Lung (tissue), 12 donors: ENCODE measurements around the gene TMEM108. TPM values are rescaled to one million over a fixed set of nuclear protein-coding genes. Genes with fewer than 3 reads are reported as not detected.

Experiments
- ATAC-seq: fragments of 200-7000 bp; cut with Tn5 transposase; one replicate; pipeline ENCODE4 v1.9.1; 2020; ENCODE audit warnings: moderate number of reproducible peaks; ENCODE audit not compliant: insufficient read depth, low FRiP score
- DNase-seq, 3 donors: peaks; one replicate each; pipeline ENCODE4 v3.0.0-alpha.2; 2013 to 2017
- H3K27ac ChIP-seq, 2 donors: one replicate each; pipeline ENCODE4 v1.5.1; 2013; ENCODE audit warnings: mild to moderate bottlenecking in 2 of 2, moderate library complexity in 2 of 2, control low read depth in 1 of 2, inconsistent platforms in 1 of 2, low read depth in 1 of 2, low read length in 1 of 2
- H3K27me3 ChIP-seq, 3 donors: one replicate each; pipeline ENCODE4 v1.5.1; 2013; ENCODE audit warnings: low read length in 2 of 3; ENCODE audit not compliant: control insufficient read depth in 3 of 3, insufficient read depth in 3 of 3
- H3K36me3 ChIP-seq, 4 donors: one replicate each; pipeline ENCODE4 v1.5.1; 2013; ENCODE audit warnings: low read length in 4 of 4, mild to moderate bottlenecking in 1 of 4, moderate library complexity in 1 of 4; ENCODE audit not compliant: control insufficient read depth in 4 of 4, insufficient read depth in 4 of 4
- H3K4me1 ChIP-seq, 5 donors: one replicate each; pipeline ENCODE4 v1.5.1; 2013; ENCODE audit warnings: low read length in 5 of 5, mild to moderate bottlenecking in 2 of 5, moderate library complexity in 1 of 5; ENCODE audit not compliant: control insufficient read depth in 5 of 5, insufficient read depth in 5 of 5
- H3K4me3 ChIP-seq: one replicate; pipeline ENCODE4 v1.5.1; 2013; ENCODE audit warnings: mild to moderate bottlenecking, control low read depth, moderate library complexity
- H3K9ac ChIP-seq, 2 donors: one replicate each; pipeline ENCODE4 v1.5.1; 2013; ENCODE audit warnings: low read length in 2 of 2, control low read depth in 1 of 2; ENCODE audit not compliant: insufficient read depth in 1 of 2
- H3K9me3 ChIP-seq, 4 donors: one replicate each; pipeline ENCODE4 v1.5.1; 2013; ENCODE audit warnings: low read length in 3 of 4, mild to moderate bottlenecking in 1 of 4, moderate library complexity in 1 of 4; ENCODE audit not compliant: control insufficient read depth in 4 of 4, insufficient read depth in 3 of 4
- WGBS, 2 donors: extraction: QIAGEN DNeasy Blood & Tissue Kit; methylation state at CpG; one replicate each; pipeline ENCODE4 v1.1.7; 2013; 5-methylcytosine and 5-hydroxymethylcytosine counted together
- polyA plus RNA-seq, 2 donors: library from polyadenylated mRNA; stranded (reverse); fragments of 200-250 nt; gene quantifications; one replicate each; pipeline ENCODE4 v1.2.1, GENCODE V29; 2013
- total RNA-seq, 2 donors: library from RNA; depleted of rRNA in 1 of 2; stranded (reverse); fragments of >200 nt in 1 of 2; gene quantifications; one replicate each; pipeline ENCODE4 v1.2.1, GENCODE V29; 2014 to 2021
- TF ChIP-seq, protein P1 (sequence below): IDR thresholded peaks from 2 replicates; pipeline ENCODE4 v1.5.1; 2012; ENCODE audit warnings: mild to moderate bottlenecking; ENCODE audit errors: control extremely low read depth, extremely low read depth
- donor health status: control.
- donor health status: control.
- donor health status: Bipolar disorder and iron deficiency.
- donor health status: healthy.
- donor health status: DM: yes; HTN: yes; CAD: no.

Gene TMEM108
- total and polyA plus RNA-seq, 4 donors: 3.0 to 16.9 (median 7.6) TPM

GRCh38 chr3:133376810-133377209 is 338.6 kb downstream of the TMEM108 start:
- Histone ChIP-seq H3K9me3 (no peaks in the 10 kb centered on the region), H3K27ac (no peak overlapping the region), H3K4me3 (no peak overlapping the region), H3K4me1 (peaks cover 0 to 9% (median 0%) of the 10 kb centered on the region in 5 donors), H3K27me3 (no peaks in the 10 kb centered on the region), H3K36me3 (peaks cover 0 to 15% (median 4%) of the 10 kb centered on the region in 4 donors), H3K9ac (no peak overlapping the region)
- ATAC-seq: no peak
- WGBS, 2 donors: 81 to 83% methylated on average over 6 of the region's 6 CpGs
- TF ChIP-seq, protein P1, sequence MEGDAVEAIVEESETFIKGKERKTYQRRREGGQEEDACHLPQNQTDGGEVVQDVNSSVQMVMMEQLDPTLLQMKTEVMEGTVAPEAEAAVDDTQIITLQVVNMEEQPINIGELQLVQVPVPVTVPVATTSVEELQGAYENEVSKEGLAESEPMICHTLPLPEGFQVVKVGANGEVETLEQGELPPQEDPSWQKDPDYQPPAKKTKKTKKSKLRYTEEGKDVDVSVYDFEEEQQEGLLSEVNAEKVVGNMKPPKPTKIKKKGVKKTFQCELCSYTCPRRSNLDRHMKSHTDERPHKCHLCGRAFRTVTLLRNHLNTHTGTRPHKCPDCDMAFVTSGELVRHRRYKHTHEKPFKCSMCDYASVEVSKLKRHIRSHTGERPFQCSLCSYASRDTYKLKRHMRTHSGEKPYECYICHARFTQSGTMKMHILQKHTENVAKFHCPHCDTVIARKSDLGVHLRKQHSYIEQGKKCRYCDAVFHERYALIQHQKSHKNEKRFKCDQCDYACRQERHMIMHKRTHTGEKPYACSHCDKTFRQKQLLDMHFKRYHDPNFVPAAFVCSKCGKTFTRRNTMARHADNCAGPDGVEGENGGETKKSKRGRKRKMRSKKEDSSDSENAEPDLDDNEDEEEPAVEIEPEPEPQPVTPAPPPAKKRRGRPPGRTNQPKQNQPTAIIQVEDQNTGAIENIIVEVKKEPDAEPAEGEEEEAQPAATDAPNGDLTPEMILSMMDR: no peak
- peak in 2 of 3 donors; percentile 33 to 35 for DNase-seq

DNA sequence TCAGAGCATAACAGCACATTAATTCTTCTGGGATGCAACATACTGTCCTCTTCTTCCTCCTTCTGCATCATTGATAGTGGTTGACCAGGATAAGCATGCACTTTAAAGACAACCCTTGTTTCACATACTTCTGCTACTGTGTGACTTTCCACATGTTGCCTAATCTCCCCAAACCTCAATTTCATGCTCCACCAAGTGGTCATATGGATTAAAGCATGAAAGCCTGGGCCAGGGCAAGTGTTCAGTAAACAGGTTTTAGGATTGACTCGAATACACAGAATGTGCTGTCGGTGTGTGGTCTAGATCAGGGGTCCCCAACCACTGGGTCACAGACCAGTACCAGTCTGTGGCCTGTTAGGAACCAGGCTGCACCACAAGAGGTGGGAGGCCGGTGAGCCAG is 339.2 kb downstream of the TMEM108 start:
- no peak for ATAC-seq
- H3K4me3 ChIP-seq: no peak overlapping the region
- no peak overlapping the region for H3K27ac ChIP-seq
- TF ChIP-seq, protein P1: peak; percentile 23
- peaks cover 0 to 16% (median 4%) of the 10 kb centered on the region in 4 donors for H3K36me3 ChIP-seq
- 71 to 73% methylated on average over 3 of the region's 3 CpGs for WGBS, 2 donors
- H3K9me3 ChIP-seq: no peaks in the 10 kb centered on the region
- H3K4me1 ChIP-seq: peaks cover 0 to 9% (median 2%) of the 10 kb centered on the region in 5 donors
- H3K27me3 ChIP-seq: no peaks in the 10 kb centered on the region
- H3K9ac ChIP-seq: no peak overlapping the region
- DNase-seq: peak; percentile 41 to 82 (median 75)

DNA sequence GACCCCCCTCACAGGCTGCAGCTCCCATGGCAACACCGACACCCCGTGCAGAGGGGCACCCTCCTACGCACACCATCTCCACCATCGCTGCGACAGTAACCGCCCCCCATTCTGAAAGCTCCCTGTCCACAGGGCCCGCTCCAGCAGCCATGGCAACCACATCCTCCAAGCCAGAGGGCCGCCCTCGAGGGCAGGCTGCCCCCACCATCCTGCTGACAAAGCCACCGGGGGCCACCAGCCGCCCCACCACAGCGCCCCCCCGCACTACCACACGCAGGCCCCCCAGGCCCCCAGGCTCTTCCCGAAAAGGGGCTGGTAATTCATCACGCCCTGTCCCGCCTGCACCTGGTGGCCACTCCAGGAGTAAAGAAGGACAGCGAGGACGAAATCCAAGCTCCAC is 341.7 kb downstream of the TMEM108 start:
- H3K9me3 ChIP-seq: no peaks in the 10 kb centered on the region
- H3K36me3 ChIP-seq: peaks cover 0 to 16% (median 4%) of the 10 kb centered on the region in 4 donors
- no peaks in the 10 kb centered on the region for H3K27me3 ChIP-seq
- WGBS, 2 donors: 96 to 98% methylated on average over 18 to 19 of the region's 19 CpGs
- no peak for ATAC-seq
- peaks cover 0 to 18% (median 5%) of the 10 kb centered on the region in 5 donors for H3K4me1 ChIP-seq
- no peak overlapping the region for H3K4me3 ChIP-seq
- no peak overlapping the region for H3K9ac ChIP-seq
- TF ChIP-seq, protein P1: no peak
- no peak for DNase-seq
- H3K27ac ChIP-seq: no peak overlapping the region
